NCI-H1105 treated with DMSO at 0.1 percent for 48 hours (cell line): Measurements from ENCODE around the gene ARHGAP15.
A peak's percentile ranks its signal among the peaks of the same experiment; 100 is the strongest.
"Not testable (repeated sequence)": the region's sequence is repeated elsewhere in the genome, so short reads cannot be mapped to it uniquely, and the experiment has no call there.

ENCODE experiments used
- DNase-seq: peaks from one replicate; lab custom pipeline; 2025; lab: John Stamatoyannopoulos, UW

Gene ARHGAP15

DNA sequence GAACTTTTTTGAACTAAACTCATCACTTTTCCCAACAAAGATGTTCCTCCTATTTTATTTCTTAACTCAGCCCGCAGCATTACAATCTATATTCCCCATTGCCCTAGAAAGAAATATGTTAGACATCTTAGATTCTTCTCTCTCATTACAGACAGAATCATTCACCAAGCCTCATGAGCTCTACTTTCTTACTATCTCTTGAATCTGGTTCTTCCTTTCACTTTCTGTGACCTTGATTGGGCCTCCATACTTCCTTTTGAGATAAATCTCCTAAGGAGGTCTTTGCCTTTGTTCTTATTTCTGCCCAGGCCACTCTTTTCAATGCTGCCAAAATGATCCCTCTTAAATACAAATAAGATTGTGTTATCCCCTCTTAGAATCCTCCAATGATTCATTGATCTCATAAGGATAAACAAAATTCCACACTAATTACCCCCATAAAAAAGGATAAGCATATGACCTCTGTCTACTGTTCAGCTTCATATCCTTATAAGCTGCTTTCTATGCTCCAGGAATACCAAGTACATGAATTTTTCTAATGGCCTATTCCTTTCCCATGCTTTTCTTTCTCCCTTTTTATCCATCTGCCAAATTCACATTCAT, 400.0 kb downstream of the ARHGAP15 start:
- no peak for DNase-seq

DNA sequence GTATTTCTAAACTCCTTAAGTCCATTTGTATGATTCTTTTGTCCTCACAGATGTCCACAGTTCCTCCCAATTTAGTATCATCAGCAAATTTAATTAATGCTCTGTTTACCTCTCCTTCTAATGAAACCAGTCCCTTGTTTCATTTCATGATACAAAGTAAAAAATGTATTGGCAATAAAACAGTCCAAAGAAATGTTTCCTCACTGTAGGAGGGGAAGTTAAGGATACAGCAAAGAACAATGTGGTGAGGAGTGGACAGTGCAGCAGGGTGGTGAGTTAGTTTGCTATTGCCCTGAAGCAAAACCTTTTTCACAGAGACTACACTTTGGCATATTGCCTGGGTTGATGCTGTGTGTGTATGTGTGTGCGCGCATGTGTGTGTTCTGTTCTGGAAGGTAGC, 401.5 kb downstream of the ARHGAP15 start:
- DNase-seq = no peak

DNA sequence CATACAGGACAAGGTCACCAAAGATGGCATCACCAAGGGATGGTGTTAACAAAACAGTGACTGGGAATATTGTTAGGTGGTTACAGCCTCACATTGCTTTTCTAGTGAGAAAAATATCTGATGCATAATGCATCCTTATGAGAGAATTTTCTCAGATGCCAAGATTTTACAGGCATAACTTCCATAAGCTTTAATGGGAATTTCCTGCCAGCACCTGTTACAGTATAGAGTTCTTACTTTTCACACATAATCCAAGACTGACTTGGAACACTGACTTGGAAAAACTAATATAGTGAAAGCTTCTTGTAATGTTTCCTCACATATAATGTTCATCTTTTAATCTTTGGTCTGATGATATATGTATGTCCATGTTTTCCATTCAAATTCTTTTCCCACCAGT, 402.8 kb downstream of the ARHGAP15 start:
- no peak for DNase-seq

DNA sequence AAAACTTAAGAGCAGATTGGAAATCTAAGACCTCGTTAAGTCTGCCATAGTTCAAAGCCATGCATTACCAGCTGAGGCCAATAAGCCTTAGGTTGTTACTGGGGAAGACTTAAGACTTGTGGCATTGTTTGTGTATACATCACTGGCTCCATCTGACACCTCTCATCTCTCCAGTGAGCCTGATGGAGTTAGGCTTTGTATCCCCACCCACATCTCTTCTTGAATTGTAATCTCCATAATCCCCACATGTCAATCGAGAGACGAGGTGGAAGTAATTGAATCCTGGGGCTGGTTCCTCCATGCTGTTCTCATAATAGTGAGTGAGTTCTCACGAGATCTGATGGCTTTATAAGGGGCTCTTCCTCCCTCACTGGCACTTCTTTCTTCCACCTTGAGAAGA, 404.6 kb downstream of the ARHGAP15 start:
- no peak for DNase-seq

DNA sequence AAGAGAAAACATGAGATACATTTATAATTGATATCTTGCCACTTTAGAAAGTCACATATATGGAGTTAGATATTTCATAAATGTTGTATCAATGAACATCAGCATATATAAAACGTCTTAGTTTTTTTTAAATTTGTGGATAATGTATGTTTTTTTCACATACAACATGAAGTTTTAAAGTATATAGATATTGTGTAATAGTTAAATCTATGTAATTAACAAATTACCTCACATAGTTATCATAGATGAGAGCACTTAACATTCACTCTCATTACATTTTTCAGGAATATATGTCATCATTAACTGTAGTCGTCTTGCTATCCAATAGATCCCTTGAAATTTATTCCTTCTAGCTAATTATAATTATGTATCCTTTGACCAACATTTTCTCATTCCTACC, 406.6 kb downstream of the ARHGAP15 start:
- no peak for DNase-seq

DNA sequence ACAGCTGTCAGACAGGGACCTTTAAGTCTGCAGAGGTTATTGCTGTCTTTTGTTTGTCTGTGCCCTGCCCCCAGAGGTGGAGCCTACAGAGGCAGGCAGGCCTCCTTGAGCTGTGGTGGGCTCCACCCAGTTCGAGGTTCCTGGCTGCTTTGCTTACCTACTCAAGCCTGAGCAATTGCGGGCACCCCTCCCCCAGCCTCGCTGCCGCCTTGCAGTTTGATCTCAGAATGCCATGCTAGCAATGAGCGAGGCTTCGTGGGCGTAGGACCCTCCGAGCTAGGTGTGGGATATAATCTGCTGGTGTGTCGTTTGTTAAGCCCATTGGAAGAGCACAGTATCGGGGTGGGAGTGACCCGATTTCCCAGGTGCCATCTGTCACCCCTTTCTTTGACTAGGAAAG, 412.7 kb downstream of the ARHGAP15 start:
- not testable (repeated sequence) for DNase-seq

DNA sequence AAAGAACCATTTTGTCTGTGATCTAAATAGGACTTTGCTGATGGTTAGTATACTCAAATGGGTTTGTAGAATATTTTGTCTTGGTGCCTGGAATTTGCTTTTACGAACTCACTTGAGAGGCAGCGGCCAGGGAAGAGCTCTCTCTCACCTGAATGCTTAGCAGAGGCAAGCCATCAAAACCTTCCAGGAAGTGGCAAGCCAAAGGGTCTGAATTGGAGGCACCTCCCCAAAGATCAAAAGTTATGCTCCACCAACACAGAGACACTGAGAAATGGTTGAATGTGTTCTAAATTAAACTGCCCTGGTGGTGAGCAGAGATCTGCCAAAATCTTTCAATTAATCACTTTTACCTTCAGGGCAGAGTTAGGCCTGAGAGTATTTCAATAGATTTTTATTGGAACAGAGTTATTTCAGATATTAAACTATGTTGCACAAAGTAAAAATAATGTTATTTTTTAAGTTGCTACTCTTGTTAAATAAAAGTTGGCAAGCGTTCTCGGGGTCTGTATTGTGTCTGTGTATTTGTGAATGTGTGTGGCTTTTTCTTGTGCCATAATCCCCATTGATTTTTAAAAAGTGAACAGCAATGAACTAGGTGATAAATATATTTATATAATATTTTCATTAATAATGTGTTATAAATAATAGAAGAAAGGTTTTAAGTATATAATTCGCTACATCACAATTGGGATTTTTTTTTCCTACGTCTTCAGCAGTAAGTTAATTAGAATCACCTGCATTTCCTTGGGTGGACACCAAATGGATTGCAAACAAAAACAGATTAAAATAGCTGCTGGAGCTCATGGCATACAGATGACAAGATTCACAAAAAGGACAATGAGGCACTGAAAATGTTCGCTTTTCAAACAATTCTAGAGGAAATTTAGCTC, 416.1 kb downstream of the ARHGAP15 start:
- DNase-seq = peak; percentile 57

DNA sequence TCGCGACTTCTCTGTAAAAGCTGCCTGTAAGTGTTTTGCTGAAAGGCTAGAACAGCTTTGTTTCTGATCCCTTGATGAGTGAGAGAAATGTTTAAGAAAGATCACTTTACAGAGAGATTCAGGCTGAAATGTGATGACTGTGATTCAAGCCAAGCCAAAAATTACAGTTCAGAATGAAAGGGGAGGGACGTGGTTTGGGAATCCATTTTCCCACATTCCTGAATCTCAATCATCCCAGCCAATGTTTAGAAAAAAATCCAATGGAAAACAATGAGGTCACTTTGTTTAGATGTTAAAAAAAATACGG, 416.7 kb downstream of the ARHGAP15 start:
- peak; percentile 57 for DNase-seq

DNA sequence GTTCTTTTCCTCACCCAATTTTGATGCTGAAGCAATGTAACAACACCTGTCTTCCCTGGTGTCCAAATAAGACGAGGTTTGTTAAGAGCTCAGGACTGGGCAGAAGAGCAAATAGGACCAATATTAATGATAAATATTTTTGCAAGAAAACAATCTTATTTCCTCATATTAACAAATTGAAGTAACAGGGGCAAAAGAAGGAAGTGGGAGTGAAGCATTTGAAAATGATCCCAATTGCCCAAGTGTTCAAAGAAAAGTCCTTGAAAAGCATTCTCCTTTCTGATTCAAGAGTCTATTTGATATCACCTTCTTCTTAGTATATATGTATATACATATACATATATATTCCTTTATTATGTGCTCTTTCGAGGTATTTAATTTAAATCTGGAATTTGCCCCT, 418.8 kb downstream of the ARHGAP15 start:
- no peak for DNase-seq

DNA sequence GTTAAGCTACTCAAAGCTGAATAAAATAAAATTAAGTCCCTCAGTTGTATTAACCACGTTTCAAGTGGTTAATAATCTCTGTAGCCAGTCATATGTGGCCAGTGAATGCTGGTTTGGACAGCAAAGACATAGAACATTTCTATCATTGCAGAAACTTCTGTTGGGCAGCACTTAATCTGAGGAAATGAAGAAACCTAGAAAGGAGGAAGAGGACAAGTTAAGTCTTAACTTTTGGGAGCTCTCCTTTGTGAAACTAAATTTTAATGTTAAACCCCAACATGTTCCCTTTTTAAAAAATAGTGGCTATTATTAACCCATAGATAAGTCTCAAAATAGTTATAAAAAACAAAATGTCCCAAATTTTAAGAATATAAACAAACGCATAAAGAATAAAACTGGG, 421.3 kb downstream of the ARHGAP15 start:
- DNase-seq = no peak

DNA sequence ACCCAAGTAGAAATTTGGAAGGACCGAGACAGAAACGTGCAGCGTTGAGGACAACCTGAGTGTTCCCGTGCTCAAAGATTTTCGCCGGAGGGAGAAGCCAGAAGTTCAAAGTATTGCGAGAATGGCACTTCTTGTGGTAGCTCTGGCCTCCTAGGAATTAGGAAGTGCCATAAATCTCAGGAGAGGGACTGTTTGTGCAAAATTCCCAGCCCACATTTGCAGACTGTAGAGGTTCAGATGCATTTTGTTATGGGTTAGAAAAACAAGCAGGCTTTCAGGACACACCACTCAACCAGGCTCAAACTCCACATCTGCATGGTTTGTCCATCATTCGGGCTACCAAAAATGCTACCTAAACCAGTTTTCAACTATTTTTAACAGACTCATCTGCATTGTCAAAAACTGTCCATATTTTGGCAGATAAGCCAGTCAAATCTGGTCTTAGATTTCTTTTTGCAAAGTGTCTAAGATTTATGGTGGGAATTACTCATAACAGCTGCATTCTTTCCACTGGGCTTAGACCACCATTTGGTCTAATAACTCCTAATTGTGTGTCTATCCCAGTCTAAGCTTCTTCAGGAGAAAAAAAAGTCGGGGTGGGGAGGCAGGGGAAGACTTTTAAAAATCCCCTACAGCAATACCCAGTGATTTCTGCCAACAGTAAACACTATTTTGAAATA, 422.9 kb downstream of the ARHGAP15 start:
- DNase-seq = no peak

DNA sequence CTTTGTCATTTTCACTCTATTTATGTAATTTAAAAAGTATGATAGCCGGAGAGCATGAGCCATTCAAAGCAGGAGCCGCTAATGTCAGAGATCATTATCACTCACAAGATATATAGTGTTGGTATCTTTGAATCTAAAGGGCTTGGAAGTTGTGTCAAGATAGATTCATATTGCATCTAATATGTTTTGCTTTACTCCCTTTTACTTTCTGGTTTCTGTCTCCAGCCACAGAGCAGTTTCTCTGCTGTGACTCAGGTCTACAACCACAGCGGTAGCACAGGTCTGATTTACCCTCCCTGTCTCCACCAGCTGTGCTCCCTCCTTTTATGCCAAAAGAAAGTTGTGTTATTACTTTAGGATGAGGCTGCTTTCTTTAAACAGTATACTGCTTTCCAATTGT, 424.0 kb downstream of the ARHGAP15 start:
- DNase-seq = no peak

DNA sequence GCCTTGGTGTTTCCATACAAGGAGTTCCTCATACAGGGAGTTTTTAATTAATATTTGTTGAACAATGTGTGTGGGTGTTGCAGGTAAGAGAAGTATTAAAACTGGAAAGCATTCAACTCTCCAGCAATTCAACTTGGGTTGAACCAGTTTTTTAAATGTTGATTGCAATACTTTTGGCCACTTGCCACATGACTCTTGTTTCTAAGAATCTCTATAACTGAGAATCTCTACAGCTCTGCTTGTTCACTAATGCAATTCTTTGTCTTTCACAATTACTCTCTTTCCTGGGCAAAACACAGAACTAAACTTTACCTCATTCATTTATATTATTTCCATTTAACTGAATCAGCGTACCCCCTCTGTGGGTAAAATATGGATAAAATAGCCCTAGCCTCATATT, 429.4 kb downstream of the ARHGAP15 start:
- DNase-seq = peak; percentile 39

DNA sequence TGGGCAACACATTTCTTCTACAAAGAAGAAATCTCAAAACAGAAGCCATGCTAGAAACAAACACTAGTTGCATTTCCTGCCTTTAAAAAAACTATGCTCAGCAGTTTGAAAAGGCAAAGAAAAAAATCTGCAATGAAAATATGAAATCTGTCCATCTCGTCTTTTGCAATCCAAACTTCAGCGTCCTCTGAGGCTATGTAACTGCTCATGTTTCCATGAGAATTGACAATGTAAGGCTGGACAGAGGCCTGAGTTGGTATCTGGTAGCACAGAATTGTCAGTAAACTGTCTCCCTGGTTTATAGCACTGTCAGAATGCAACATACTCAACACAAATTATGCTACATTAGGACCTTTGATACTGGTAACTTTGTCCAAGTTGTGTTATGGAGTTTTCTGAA, 429.9 kb downstream of the ARHGAP15 start:
- no peak for DNase-seq

DNA sequence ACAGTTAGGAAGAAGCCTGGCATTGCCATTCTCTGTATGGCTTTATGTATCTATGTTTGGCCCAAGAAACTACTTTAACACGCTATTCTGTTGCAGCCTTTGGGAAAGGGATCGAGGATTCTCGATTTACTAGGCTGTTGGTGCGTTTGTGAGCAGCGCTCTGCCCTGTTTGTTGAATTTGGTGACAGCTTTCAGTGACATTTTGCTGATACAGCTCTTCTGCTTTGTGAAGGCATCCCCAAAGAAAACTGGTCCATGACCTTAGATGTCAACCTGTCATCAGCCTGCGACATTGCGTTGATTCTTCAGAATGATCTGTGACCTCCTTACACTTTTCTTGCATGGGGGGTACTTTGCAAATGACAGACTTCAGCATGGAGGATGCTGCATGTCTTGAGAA, 431.5 kb downstream of the ARHGAP15 start:
- DNase-seq = no peak

DNA sequence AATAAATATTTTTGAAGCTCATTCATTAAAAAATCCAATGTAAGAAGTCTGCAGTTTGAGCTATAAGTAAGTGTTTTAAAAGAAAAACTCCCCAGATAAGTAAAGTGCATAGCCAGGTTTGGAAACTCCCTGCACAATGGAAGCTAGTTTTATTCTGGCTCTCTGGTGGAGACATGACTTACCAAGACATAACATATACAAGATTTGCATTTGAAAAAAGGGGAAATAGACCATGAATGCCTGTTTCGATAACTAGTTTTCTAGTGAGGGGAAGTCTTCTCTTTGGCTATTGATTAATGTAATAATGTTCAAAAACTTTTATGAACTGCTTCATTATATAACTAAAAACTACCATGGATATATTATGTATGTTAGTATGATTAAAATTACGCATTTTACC, 435.2 kb downstream of the ARHGAP15 start:
- DNase-seq = no peak

DNA sequence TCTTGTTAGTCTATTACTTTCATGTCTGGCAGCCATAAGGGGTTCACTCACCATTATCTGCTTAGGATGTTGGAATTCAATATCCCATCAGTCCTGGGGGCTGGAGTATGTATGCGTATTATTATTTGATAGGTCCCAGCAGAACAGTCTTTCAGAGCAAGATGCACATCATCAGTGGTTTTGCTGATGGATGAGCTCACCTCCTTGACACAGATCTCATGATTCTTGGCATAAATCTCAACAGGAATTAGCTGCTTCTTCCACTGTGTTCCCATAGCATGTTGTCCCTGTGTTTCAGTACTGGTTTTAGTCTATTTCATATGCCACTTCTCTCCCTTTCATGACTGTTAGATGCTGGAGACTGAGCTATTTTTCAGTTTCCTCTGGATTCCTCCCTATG, 442.5 kb downstream of the ARHGAP15 start:
- no peak for DNase-seq

DNA sequence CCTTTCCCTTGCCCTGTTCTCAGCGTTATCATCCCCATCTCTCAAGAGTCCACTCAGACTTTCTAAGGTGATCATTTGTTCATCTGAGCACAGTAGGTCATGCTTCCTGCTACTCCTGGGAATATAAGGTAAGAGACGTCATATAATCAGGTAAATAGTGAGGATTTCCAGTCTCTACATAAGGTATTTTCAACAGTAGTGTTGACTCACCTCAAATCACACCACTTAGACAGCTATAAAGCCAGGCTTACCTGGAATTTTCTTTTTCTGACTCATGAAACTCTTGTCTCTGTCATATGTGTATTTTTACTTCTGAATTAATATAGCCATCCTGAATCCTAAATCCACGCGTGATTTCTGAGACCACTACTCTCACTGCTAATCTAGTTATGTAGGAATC, 443.2 kb downstream of the ARHGAP15 start:
- DNase-seq = no peak

DNA sequence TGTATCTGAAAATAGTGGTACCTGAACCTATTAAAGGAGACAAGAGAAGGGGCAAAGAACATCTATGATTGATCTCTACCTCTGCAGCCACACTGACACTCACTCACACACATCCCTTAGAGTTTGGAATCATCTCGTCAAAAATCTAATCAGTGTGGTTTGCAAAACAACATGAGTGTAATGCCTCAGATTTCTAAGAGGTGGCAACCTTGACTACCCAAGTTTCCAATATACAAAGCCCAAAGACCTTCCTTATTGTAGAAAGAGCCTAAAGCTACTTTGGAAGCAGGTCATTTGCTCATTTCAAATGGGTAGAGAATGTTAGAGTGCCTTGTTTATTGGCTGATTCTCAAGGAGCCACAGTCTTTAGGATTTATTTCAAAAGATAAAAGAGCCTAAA, 444.9 kb downstream of the ARHGAP15 start:
- DNase-seq = no peak

DNA sequence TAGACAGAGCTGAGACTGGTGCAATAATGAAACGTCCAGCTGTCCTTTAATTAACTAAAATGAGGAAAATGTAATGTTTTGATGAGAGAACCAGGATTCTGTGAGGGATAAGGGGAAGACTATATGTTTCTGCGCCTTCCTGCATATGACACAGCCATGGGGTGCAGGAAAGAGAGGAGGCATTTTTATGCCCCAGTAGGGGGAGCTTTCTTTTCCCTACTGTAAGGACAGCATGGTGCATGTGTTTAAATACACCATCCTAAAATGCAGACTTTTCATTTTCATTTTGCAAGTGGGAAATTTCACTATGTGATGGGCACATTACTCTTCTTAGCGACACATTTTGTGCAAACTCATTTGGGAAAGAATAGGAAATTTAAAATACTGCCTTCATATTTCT, 446.1 kb downstream of the ARHGAP15 start:
- DNase-seq = no peak

DNA sequence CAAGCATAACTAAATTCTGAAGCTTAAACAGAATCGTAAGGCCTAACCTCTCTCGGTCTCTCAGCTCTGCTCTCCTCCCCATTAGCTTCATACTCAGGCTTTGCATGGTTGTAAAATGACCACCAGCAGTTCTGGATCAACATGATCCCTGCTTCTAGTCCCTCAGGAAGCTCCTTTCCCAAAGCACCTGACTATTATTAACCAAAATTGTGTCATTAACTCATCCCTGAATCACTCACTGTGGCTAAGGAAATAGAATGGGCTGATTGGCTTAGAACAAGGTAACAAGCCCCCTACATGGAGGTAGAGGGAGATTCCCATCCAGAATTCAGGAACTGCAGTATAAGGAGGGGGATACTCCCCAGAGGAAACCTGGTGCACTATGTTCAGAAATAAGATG, 448.3 kb downstream of the ARHGAP15 start:
- DNase-seq = no peak

DNA sequence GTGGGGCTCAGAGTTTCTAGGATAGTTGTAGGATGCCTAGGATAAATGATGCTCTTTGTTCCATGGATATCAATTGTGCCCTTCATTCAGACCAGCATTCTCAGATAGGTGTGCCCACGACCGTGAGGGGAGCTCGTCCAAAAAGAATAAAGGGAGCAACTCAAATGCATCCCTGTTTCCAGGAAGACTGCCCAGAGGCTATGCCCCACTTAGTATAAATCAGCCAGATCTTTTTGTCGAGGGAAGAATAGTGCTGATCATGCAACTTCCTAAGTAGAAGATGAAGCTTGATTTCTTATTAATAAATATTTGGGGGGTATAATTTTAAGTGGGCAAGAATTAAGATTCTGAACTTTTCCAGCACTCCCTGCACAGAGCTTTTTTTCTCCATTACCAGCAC, 450.2 kb downstream of the ARHGAP15 start:
- DNase-seq = no peak

DNA sequence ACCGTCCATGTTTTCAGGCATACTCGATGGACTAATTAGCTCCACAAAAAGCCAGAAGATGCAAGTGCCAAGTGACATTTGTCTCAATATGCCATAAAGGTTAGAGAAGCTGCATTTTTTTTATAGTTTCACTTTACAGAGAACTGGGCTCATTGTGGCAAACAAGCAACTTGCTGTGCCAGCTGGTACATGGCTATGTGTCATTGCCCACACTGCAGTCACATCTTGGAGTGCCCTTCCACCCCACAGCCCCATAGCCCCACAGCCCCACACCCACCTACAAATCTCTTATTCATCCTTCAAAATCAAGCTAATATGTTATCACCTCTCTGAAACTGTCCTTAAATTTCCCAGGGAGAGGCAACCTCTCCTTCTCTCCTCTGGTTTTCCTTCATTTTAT, 451.9 kb downstream of the ARHGAP15 start:
- no peak for DNase-seq
